Measurements from ENCODE around the gene ZNF526.

The ZNF526 gene

DNA sequence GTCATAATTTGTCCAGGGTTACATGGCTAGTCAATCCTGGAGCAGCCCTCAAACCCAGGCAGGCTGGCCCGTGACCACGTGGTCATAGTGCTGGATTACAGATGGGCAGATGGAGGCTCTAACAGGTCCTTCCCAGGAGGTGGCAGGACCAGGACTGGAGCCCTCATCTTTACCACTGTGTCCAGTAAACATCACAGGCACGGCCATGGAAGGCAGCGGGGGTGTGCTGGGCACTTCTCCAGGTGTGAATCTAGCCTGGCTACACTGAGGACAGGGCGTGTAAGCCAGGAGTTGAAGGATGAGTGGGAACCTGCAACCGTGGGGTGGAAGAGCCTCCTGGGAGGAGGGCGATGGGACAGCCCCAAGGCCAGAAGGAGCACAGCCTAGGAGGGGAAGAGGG, 55.0 kb downstream of the ZNF526 start:
- ATAC-seq, result no peak
- TF ChIP-seq ZNF565 (CRISPR knock-in tag; conservative IDR thresholded peaks at IDR 0.05; ENCODE audit: low read depth), result no peak

DNA sequence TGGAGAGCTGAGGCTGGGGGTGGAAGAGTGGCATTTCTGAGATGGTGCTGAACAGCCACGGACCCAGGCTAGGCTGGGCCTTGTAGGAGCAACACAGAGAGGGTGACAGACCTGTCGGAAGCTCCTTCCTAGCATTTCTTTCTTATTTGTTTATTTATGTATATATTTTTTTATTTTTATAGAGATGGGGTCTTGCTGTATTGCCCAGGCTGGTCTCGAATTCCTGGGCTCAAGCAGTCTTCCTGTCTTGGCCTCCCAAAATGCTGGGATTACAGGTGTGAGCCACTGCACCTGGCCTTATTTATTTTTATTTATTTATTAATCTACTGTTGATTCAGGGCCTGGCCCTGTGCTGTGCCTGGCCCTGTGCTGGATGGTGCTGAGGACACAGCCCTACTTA, 55.4 kb downstream of the ZNF526 start:
- TF ChIP-seq ZC3H10 (CRISPR knock-in tag; IDR thresholded peaks at IDR 0.05), result no peak
- no peak for ATAC-seq

DNA sequence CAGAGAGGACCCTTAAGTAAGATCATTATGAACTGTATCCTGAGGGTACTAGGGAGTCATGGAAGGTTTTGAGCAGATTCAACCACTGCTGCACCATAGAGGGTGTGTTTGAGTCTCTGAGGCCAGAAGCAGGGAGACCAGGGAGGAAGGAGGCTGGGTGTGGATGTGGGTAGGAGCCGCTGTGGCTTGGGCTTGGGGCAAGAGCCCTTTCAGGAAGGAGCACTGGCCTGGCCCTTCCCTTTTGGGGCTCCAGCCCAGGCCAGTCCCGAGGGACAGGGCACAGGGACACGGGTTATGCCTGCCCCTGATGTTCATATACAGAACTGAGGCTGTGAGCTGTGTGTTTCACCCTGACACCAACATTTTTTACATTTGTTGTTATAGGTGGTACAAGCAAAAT, 56.2 kb downstream of the ZNF526 start:
- ATAC-seq, result no peak
- TF ChIP-seq PPARA (CRISPR knock-in tag; IDR thresholded peaks at IDR 0.05; ENCODE audit: borderline replicate concordance) (no peak), ZC3H10 (CRISPR knock-in tag; IDR thresholded peaks at IDR 0.05) (no peak), CSDC2 (CRISPR knock-in tag; IDR thresholded peaks at IDR 0.05) (no peak), SNAI2 (CRISPR knock-in tag; IDR thresholded peaks at IDR 0.05) (no peak), ZNF565 (CRISPR knock-in tag; conservative IDR thresholded peaks at IDR 0.05; ENCODE audit: low read depth) (no peak), ZNF70 (CRISPR knock-in tag; IDR thresholded peaks at IDR 0.05) (no peak), ARNTL (CRISPR knock-in tag; IDR thresholded peaks at IDR 0.05; ENCODE audit: borderline replicate concordance, low read depth) (no peak), TCF4 (CRISPR knock-in tag; IDR thresholded peaks at IDR 0.05; ENCODE audit: borderline replicate concordance) (no peak), ISL1 (CRISPR knock-in tag; IDR thresholded peaks at IDR 0.05) (no peak), RARB (CRISPR knock-in tag; IDR thresholded peaks at IDR 0.05) (no peak), OSR1 (CRISPR knock-in tag; IDR thresholded peaks at IDR 0.05) (no peak), ZFP30 (CRISPR knock-in tag; IDR thresholded peaks at IDR 0.05) (no peak), ZFP3 (CRISPR knock-in tag; IDR thresholded peaks at IDR 0.05) (no peak)
- TF ChIP-seq, protein P1, sequence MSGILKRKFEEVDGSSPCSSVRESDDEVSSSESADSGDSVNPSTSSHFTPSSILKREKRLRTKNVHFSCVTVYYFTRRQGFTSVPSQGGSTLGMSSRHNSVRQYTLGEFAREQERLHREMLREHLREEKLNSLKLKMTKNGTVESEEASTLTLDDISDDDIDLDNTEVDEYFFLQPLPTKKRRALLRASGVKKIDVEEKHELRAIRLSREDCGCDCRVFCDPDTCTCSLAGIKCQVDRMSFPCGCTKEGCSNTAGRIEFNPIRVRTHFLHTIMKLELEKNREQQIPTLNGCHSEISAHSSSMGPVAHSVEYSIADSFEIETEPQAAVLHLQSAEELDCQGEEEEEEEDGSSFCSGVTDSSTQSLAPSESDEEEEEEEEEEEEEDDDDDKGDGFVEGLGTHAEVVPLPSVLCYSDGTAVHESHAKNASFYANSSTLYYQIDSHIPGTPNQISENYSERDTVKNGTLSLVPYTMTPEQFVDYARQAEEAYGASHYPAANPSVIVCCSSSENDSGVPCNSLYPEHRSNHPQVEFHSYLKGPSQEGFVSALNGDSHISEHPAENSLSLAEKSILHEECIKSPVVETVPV (CRISPR knock-in tag; IDR thresholded peaks at IDR 0.05), result no peak
- TF ChIP-seq, protein P2, sequence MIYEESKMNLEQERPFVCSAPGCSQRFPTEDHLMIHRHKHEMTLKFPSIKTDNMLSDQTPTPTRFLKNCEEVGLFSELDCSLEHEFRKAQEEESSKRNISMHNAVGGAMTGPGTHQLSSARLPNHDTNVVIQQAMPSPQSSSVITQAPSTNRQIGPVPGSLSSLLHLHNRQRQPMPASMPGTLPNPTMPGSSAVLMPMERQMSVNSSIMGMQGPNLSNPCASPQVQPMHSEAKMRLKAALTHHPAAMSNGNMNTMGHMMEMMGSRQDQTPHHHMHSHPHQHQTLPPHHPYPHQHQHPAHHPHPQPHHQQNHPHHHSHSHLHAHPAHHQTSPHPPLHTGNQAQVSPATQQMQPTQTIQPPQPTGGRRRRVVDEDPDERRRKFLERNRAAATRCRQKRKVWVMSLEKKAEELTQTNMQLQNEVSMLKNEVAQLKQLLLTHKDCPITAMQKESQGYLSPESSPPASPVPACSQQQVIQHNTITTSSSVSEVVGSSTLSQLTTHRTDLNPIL (CRISPR knock-in tag; IDR thresholded peaks at IDR 0.05; ENCODE audit: low read depth), result no peak
- TF ChIP-seq, protein P3, sequence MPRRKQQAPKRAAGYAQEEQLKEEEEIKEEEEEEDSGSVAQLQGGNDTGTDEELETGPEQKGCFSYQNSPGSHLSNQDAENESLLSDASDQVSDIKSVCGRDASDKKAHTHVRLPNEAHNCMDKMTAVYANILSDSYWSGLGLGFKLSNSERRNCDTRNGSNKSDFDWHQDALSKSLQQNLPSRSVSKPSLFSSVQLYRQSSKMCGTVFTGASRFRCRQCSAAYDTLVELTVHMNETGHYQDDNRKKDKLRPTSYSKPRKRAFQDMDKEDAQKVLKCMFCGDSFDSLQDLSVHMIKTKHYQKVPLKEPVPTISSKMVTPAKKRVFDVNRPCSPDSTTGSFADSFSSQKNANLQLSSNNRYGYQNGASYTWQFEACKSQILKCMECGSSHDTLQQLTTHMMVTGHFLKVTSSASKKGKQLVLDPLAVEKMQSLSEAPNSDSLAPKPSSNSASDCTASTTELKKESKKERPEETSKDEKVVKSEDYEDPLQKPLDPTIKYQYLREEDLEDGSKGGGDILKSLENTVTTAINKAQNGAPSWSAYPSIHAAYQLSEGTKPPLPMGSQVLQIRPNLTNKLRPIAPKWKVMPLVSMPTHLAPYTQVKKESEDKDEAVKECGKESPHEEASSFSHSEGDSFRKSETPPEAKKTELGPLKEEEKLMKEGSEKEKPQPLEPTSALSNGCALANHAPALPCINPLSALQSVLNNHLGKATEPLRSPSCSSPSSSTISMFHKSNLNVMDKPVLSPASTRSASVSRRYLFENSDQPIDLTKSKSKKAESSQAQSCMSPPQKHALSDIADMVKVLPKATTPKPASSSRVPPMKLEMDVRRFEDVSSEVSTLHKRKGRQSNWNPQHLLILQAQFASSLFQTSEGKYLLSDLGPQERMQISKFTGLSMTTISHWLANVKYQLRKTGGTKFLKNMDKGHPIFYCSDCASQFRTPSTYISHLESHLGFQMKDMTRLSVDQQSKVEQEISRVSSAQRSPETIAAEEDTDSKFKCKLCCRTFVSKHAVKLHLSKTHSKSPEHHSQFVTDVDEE (CRISPR knock-in tag; IDR thresholded peaks at IDR 0.05), result no peak
- TF ChIP-seq, protein P4, sequence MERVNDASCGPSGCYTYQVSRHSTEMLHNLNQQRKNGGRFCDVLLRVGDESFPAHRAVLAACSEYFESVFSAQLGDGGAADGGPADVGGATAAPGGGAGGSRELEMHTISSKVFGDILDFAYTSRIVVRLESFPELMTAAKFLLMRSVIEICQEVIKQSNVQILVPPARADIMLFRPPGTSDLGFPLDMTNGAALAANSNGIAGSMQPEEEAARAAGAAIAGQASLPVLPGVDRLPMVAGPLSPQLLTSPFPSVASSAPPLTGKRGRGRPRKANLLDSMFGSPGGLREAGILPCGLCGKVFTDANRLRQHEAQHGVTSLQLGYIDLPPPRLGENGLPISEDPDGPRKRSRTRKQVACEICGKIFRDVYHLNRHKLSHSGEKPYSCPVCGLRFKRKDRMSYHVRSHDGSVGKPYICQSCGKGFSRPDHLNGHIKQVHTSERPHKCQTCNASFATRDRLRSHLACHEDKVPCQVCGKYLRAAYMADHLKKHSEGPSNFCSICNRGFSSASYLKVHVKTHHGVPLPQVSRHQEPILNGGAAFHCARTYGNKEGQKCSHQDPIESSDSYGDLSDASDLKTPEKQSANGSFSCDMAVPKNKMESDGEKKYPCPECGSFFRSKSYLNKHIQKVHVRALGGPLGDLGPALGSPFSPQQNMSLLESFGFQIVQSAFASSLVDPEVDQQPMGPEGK (CRISPR knock-in tag; IDR thresholded peaks at IDR 0.05; ENCODE audit: borderline replicate concordance), result no peak

DNA sequence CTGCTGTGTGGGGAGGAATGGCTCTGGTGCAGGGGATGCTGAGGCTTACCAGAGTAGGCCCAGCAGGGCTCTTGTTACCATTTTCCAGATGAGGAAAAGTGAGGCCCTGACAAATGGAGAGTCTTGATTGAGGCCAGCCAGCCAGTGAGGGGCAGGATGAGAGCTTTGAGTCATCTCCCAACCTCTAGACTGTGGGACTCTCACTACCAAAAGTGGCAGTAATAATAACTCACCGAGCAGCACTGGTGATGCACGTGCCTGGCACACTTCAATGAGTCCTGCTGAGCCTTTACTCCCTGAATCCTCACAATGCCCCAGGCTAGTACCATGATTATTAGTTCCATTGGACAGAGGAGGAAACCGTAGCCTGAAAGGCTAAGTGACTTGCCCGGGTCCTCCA, 56.7 kb downstream of the ZNF526 start:
- ATAC-seq, result no peak
- TF ChIP-seq ARNTL (CRISPR knock-in tag; IDR thresholded peaks at IDR 0.05; ENCODE audit: borderline replicate concordance, low read depth), result no peak
- TF ChIP-seq TCF4 (CRISPR knock-in tag; IDR thresholded peaks at IDR 0.05; ENCODE audit: borderline replicate concordance), result no peak
- no peak for TF ChIP-seq ZFP30 (CRISPR knock-in tag; IDR thresholded peaks at IDR 0.05)
- TF ChIP-seq, protein P5, sequence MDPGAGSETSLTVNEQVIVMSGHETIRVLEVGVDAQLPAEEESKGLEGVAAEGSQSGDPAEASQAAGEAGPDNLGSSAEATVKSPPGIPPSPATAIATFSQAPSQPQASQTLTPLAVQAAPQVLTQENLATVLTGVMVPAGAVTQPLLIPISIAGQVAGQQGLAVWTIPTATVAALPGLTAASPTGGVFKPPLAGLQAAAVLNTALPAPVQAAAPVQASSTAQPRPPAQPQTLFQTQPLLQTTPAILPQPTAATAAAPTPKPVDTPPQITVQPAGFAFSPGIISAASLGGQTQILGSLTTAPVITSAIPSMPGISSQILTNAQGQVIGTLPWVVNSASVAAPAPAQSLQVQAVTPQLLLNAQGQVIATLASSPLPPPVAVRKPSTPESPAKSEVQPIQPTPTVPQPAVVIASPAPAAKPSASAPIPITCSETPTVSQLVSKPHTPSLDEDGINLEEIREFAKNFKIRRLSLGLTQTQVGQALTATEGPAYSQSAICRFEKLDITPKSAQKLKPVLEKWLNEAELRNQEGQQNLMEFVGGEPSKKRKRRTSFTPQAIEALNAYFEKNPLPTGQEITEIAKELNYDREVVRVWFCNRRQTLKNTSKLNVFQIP (CRISPR knock-in tag; IDR thresholded peaks at IDR 0.05; ENCODE audit: borderline replicate concordance, low read depth), result no peak
- no peak for TF ChIP-seq GLIS3 (CRISPR knock-in tag; IDR thresholded peaks at IDR 0.05)
- TF ChIP-seq ISL1 (CRISPR knock-in tag; IDR thresholded peaks at IDR 0.05), result no peak
- TF ChIP-seq ZNF565 (CRISPR knock-in tag; conservative IDR thresholded peaks at IDR 0.05; ENCODE audit: low read depth), result no peak
- TF ChIP-seq, protein P3 (CRISPR knock-in tag; IDR thresholded peaks at IDR 0.05), result no peak
- no peak for TF ChIP-seq TOX (CRISPR knock-in tag; IDR thresholded peaks at IDR 0.05; ENCODE audit: borderline replicate concordance)
- TF ChIP-seq, protein P1 (CRISPR knock-in tag; IDR thresholded peaks at IDR 0.05), result no peak
- no peak for TF ChIP-seq PPARA (CRISPR knock-in tag; IDR thresholded peaks at IDR 0.05; ENCODE audit: borderline replicate concordance)
- TF ChIP-seq ZC3H10 (CRISPR knock-in tag; IDR thresholded peaks at IDR 0.05), result no peak
- TF ChIP-seq ZNF8 (CRISPR knock-in tag; IDR thresholded peaks at IDR 0.05), result no peak

Measured in SK-N-SH treated with all-trans-retinoic acid at 6 μM for 48 hours (cell line).